Activated CD8-positive, alpha-beta memory T cell treated with anti-CD3 and anti-CD28 coated beads, Interleukin-2, amount 50 U/mL, for 4 hours (primary cell): ENCODE measurements around the gene PLEKHB2.
"Not testable (repeated sequence)": the region's sequence is repeated elsewhere in the genome, so short reads cannot be mapped to it uniquely, and the experiment has no call there.

Source experiments
- DNase-seq: peaks from one replicate; pipeline ENCODE4 v3.0.0-alpha.2; 2020

Gene PLEKHB2

DNA sequence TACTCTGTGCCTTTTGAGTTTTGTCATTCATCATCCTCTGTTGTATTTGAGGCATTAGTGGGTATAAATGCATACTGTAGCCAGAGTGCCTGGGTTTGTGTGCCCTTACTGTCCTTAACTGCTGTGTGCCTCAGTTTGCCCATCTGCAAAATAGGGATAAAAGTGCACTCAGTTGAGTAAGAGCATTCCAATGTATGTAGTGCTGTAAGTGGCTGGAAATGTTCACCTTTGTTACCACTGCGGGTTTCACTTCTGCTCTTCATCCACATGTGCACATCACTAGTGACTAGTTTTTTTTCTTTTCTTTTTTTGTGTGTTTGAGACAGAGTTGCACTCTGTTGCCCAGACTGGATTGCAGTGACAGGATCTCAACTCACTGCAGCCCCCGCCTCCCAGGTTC lies 39.9 kb downstream of the PLEKHB2 start:
- DNase-seq: no peak

DNA sequence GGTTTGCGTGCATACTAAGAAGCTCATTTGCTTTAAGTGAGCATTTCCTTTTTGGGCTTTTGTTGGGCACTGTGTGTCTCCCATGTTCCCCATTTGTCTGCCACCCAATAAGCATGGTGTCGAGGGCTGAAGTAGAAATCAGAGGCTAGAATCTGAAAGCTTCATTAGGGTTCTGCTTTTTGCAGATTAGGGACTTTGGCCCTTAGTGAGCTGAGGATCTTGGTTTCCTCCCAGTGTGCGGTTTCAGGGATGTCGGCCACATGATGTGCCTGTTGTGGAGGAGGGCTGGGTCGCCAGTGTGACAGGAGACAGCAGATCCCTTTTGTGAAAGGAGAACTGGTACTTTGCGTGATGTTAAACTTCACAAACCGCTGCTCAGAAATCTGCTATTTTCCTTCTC lies 41.1 kb downstream of the PLEKHB2 start:
- DNase-seq: no peak

DNA sequence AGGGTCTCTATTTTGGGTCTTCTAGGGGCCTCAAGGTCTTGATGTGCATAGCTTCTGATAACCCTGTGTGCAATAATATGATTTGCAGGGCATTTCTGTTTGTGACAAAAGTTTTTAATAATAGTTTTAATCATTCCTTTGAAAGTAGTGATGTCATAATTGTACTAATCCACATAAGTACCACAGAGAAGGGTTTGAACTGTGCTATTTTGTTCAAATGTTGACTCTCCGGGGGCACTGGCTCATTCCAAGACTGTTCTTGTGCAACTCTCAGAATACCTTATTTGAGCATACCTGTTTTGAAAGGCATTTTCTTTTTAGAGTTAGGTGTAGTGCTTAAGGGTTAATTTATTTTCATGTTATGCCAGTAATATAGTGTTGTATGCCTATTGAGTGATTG lies 41.6 kb downstream of the PLEKHB2 start:
- DNase-seq: no peak

DNA sequence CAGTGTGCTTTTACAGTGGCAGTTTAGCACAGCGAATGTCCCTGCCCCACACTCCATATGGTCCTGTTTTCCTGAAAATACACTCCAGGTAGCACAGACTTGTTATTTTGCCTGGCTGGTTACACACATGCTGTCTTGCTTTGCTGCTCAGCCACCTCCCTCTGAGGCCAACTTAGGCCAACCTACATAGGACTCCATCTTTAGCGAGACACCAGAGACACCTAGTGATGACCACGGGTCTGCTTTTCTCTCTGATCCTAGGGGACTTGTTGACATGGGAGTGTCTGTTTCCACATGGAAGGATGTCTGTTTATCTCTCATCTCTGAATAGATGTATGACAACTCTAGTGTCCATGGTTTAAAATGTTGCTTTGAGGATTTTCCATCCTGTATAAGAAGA lies 43.3 kb downstream of the PLEKHB2 start:
- DNase-seq: no peak

DNA sequence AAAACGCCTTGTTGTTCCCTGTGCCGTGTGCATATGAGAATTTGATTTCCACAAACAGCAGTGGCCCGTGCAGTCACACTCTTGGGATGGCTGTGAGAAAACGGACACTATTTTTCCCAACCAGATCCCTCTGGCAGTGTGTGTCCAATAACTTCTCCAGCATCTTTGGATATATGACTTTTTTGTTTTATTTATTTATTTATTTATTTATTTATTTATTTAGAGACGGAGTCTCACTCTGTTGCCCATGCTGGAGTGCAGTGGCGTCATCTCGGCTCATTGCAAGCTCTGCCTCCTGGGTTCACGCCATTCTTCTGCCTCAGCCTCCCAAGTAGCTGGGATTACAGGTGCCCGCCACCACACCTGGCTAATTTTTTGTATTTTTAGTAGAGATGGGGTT lies 45.0 kb downstream of the PLEKHB2 start:
- DNase-seq: not testable (repeated sequence)

GRCh38 chr2:131151398-131151797 lies 46.3 kb downstream of the PLEKHB2 start:
- DNase-seq: no peak

DNA sequence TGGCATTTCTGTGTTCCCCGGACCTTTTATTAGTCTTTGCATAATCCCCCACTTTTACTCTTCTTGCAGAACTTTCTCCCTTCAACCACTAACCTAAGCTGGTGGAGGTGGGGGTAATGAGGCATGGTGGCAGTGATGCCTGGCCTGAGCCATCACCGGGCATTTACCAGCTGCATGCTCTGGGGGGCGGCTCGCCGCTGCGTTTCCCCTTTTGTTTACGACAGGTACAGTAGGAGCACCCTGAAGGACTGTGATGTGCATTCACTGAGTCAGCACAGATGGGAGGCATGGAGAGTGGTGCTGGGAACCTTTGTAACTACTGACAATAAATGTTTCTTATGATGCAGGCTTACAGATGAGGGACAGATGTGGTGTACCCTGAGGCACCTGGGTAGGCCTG lies 46.9 kb downstream of the PLEKHB2 start:
- DNase-seq: no peak

- no peak for DNase-seq
Observed at GRCh38 chr2:131153529-131153928, 48.4 kb downstream of the PLEKHB2 start.

- DNase-seq: peak; percentile 61
Observed at GRCh38 chr2:131154071-131154531, 49.0 kb downstream of the PLEKHB2 start.

DNA sequence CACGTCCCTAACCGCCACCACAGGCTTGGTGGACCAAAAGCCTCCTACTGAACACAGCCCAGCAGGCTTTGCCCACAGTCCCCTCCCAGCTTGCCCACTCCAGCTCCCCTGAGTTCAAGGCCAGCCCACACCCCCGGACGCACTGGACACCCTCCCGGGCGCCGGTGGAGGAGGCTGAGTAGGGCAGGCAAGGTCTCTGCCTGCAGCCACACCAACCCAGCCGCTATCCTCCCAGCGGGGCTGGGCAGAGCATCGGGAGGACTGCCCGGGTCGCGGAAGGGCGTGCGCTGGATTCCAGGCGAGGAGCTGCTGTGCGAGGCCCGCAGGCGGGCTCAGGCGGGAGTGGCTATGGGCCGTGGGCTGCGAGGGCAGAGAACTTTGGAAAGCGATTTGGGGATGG lies 49.5 kb downstream of the PLEKHB2 start:
- no peak for DNase-seq

DNA sequence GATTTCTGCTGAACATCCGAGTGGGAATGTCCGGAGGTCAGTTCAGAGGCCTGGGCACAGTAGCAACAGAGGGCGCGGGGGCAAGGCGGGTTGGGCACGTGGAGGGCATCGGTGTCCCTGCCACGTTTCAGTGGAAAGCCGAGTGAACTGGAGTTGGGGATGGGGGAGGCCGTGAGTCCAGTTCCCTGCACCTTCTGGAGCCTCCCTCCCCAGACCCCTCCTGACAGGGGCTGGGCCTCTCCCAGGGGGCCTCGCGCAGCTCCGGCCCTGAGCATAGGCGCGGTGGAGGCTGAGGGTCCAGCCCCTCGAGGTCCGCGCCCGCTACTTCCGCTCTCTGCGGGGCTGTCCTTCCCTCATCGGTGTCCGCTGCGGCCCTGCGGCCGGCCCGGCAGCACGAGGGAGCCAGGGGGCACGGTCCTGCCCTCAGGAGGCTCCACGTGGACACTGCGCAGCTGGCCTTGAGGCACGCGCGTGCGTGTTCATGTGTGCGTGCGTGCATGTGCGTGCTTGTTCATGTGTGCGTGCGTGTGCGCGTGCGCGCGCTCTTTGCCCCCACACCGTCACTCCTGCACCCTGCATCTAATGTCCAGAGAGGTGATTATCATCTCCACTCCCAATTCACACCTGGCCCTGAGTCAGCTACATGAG lies 50.2 kb downstream of the PLEKHB2 start:
- no peak for DNase-seq

- no peak for DNase-seq
Observed at GRCh38 chr2:131156452-131157149, 51.5 kb downstream of the PLEKHB2 start.

DNA sequence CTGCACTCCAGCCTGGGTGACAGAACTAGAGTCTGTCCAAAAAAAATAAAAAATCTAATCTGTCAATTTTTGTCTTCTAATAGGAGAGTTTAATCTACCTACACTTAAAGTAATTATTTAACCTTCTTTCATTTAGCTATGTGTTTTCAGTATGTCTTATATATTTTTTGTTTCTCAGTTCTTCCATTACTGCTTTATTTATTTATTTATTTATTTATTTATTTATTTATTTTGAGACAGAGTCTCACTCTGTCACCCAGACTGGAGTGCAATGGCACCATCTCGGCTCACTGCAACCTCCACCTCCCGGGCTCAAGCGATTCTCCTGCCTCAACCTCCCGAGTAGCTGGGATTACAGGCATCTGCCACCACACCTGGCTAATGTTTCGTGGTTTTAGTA lies 60.4 kb downstream of the PLEKHB2 start:
- not testable (repeated sequence) for DNase-seq

DNA sequence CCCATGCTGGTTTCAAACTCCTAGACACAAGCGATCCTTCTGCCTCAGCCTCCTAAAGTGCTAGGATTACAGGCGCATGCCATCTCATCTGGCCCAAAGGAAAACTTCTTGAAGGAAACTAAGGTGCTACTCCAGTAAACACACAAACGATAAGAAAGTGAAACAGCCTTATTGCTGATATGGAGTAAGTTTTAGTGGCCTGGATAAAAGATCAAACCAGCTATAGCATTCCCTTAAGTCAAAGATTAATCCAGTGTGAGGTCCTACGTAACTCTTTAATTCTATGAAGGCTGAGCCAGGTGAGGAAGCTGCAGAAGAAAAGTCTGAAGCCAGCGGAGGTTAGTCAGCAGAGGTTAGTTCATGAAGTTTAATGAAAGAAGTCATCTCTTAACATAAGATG lies 63.4 kb downstream of the PLEKHB2 start:
- no peak for DNase-seq

DNA sequence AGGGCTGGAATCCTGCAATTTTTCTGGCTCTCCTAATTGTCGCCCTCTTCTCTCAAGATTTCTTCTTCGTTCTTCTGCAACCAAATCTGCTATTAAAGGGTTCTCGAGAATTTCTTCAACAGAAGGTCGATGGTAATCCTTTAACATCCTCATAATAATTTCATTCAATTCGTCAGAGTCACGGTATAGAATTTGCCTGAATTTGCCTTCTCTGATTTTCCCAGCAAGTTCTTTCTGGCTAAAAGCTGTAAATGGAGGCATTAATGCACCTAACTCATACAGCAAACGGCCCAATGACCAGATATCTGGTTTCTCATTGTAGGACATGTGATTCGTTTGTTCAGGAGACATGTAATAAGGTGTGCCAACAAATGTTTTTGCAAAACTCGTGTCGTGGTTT lies 72.9 kb downstream of the PLEKHB2 start:
- not testable (repeated sequence) for DNase-seq

GRCh38 chr2:131178721-131179418 lies 73.7 kb downstream of the PLEKHB2 start:
- DNase-seq: not testable (repeated sequence)

- DNase-seq: not testable (repeated sequence)
Observed at GRCh38 chr2:131181451-131181850, 76.3 kb downstream of the PLEKHB2 start.

DNA sequence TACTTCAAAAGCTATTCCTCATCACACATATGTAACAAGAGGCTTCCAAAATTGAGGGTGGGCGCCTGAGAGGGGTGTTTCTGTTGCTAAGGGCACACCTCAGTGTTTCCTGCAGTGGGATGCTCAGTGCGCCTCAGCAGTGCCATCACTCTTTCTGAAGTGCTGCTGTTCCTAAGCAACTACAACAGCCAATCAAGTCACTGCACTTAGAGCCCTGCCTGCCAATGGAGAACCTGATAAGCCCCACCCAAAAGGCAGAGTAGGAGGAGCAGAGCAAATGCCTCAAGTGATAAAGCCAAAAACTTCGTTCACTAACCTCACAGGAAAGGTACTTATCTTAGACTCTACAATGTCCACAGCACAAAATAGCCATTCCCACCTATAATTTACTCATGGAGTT lies 88.3 kb downstream of the PLEKHB2 start:
- not testable (repeated sequence) for DNase-seq

DNA sequence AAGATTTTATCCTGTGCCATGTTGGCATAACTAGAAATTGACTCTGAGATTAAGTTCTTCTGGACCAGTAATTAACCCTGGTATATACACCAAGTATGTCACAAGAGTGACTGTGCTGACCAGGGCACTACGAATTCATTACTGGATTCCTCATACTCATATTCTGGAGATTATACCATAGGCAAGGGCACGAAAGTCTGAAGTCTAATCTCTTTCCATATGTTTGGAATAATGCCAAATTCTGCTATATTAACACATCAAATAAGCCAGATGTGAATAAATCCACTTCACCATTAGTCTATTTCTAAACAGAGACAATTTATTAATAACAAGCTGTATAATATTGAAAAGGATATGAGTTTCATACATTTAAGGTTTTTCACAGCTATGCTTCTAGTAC lies 91.0 kb downstream of the PLEKHB2 start:
- DNase-seq: not testable (repeated sequence)
